Activated naive CD8-positive, alpha-beta T cell treated with anti-CD3 and anti-CD28 coated beads, Interleukin-2, amount 50 U/mL, for 16 hours (primary cell): ENCODE data around the gene KRTAP2-1.
"Not testable (repeated sequence)": the region's sequence is repeated elsewhere in the genome, so short reads cannot be mapped to it uniquely, and the experiment has no call there.

Source experiments
- DNase-seq: peaks from one replicate; pipeline ENCODE4 v3.0.0-alpha.2; 2020; ENCODE audit warnings: low read depth, low spot score

Gene KRTAP2-1

GRCh38 chr17:41046735-41047465 lies at the start of gene KRTAP2-1:
Gene KRTAP2-1, minus strand, starts transcription at chr17:41047316. Its CDS starts 49 bp downstream, at chr17:41047267.
- not testable (repeated sequence) for DNase-seq

GRCh38 chr17:41096055-41096454 lies 48.9 kb upstream of the KRTAP2-1 start:
- no peak for DNase-seq

GRCh38 chr17:41088760-41089352 lies 41.7 kb upstream of the KRTAP2-1 start:
- not testable (repeated sequence) for DNase-seq

- DNase-seq: not testable (repeated sequence)
These were observed 37.2 kb upstream of the KRTAP2-1 start, which contains the start of gene KRTAP4-7 for GRCh38 chr17:41084100-41084856. Gene KRTAP4-7, plus strand, starts transcription at chr17:41084150. Its CDS starts 57 bp downstream, at chr17:41084207.

GRCh38 chr17:41083427-41083826 lies 36.3 kb upstream of the KRTAP2-1 start:
- not testable (repeated sequence) for DNase-seq

GRCh38 chr17:41082626-41083025 lies 35.5 kb upstream of the KRTAP2-1 start:
- no peak for DNase-seq

- DNase-seq: no peak
These were observed 29.7 kb upstream of the KRTAP2-1 start for GRCh38 chr17:41076788-41077187.

- no peak for DNase-seq
These were observed 26.6 kb upstream of the KRTAP2-1 start for GRCh38 chr17:41073676-41074075.

- DNase-seq: no peak
These were observed 24.7 kb upstream of the KRTAP2-1 start for GRCh38 chr17:41071606-41072360.

- DNase-seq: no peak
These were observed 21.9 kb upstream of the KRTAP2-1 start for GRCh38 chr17:41069031-41069430.

- no peak for DNase-seq
These were observed 20.2 kb upstream of the KRTAP2-1 start for GRCh38 chr17:41067281-41067680.

- no peak for DNase-seq
These were observed 18.9 kb upstream of the KRTAP2-1 start, which contains the start of gene KRTAP2-4 for GRCh38 chr17:41065829-41066624. Gene KRTAP2-4, minus strand, starts transcription at chr17:41065879. Its CDS starts 34 bp downstream, at chr17:41065845.

- not testable (repeated sequence) for DNase-seq
These were observed 18.0 kb upstream of the KRTAP2-1 start for GRCh38 chr17:41065016-41065689.

- DNase-seq: no peak
These were observed 17.2 kb upstream of the KRTAP2-1 start for GRCh38 chr17:41064301-41064700.

GRCh38 chr17:41063449-41063848 lies 16.3 kb upstream of the KRTAP2-1 start:
- no peak for DNase-seq

GRCh38 chr17:41061964-41062363 lies 14.8 kb upstream of the KRTAP2-1 start:
- DNase-seq: no peak

- DNase-seq: no peak
These were observed 13.0 kb upstream of the KRTAP2-1 start, which contains the start of gene KRTAP2-3 for GRCh38 chr17:41060052-41060604. Gene KRTAP2-3, minus strand, starts transcription at chr17:41060114. Its CDS starts 64 bp downstream, at chr17:41060050.

- DNase-seq: not testable (repeated sequence)
These were observed 12.3 kb upstream of the KRTAP2-1 start for GRCh38 chr17:41059276-41060051.

GRCh38 chr17:41058741-41059140 lies 11.6 kb upstream of the KRTAP2-1 start:
- no peak for DNase-seq
